Hepatic stellate cell (primary cell): ENCODE data around the gene IAH1.

Source experiments
- DNase-seq: peaks from one replicate; pipeline ENCODE4 v3.0.0; 2011; ENCODE audit warnings: low spot score

IAH1 gene

DNA sequence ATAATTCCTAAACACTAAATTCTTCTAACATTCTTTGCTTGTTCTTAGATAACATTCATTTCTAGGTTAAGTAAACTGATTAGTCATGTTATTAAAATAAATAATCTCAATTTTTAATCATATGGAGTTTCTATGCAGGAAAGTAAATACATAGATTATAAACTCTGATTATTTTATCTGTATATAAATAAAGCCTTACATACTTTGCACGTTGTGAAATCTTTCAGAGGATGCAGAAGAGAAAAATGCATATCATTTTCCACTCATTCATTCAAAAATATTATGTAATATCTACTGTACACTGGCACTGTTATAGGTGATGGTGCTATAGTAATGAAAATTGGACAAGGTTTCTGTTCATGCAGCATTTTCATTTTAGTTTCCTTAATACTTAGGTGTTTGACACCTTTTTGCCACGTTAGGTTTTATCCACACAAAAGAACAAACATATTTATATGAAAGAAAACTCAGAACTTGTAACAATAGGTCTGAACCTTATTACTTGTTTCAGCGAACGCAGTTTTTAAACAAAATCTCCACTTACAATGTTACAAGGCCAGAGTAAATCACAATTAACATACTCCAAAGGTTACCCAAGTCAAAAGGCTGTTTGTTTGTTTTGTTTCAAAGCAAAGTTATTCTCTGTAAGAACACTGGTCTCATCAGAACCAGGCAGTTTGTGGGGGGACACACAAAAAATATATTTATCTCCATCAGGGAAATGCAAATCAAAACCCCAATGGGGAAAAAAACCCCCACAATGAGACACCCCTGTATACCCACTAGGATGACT lies 53.8 kb downstream of the IAH1 start:
- no peak for DNase-seq

- DNase-seq: no peak
Measured at GRCh38 chr2:9532421-9532820, 58.1 kb downstream of the IAH1 start.

- DNase-seq: no peak
Measured at GRCh38 chr2:9533663-9534062, 59.3 kb downstream of the IAH1 start.

DNA sequence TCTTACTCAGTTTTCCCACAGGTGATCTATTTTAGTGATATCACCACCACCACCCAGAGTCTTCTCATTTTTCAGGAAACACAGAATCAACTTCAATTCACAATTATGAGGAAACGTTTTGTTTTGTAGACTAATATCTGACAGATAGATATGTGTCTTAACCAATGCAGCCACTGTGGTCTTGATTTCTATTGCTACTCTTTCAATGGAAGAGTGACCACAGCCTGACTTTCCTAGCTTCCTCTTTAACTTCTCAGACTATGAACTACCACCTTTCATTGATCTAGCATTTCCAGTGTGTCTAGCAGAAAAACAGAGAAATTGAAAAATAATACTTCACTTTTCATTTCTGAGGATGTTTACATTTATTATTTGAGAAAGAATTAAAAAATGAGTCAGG lies 60.8 kb downstream of the IAH1 start:
- DNase-seq: no peak

- no peak for DNase-seq
Measured at GRCh38 chr2:9536504-9536903, 62.2 kb downstream of the IAH1 start.

DNA sequence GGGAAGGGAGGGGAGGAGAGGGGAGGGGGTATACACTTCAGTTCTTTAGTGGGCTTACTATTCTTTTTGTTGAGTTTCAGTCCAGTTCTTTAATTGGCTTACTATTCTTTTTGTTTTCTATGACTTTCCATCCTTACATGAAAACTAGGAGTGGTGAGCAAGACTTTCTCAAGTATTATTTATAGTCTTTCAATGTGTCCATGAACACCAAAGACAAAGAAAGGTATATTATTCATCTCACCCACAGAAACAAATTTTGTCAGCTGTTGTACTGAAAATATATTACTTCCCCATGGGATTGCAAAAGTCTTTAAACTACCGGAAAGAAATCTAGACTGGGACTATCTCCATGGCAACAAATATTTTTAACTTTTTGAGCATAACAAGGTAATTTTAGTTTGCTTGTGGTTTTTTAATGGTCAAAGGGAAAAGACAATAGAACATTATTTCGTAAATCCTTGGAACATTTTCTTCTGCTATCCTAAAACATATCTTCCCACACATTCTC lies 63.7 kb downstream of the IAH1 start:
- peak; percentile 60 for DNase-seq
